Testis (tissue), 2 donors: ENCODE measurements around the gene EXOC4.

Experiments
- CTCF ChIP-seq, 3 experiments: fragments of 450-650 bp in 2 of 3; fragments of 200-600 bp in 1 of 3; sonication (generic) in 1 of 3; IDR thresholded peaks; one replicate each; pipeline ENCODE4 v1.5.1; 2016 to 2019; ENCODE audit warnings: antibody characterized with exemption in 3 of 3, mild to moderate bottlenecking in 2 of 3, moderate library complexity in 1 of 3
- POLR2A ChIP-seq: fragments of 450-650 bp; IDR thresholded peaks from one replicate; pipeline ENCODE4 v1.6.1; 2017; ENCODE audit warnings: antibody characterized with exemption, mild to moderate bottlenecking, moderate library complexity

- no peak for TF ChIP-seq CTCF (IDR thresholded peaks at IDR 0.05)
- TF ChIP-seq POLR2A = no peak
Measured at GRCh38 chr7:133769668-133770067, 516.8 kb downstream of the EXOC4 start.
